Calu3 (cell line): Measurements from ENCODE around the gene TYMS. TPM values are rescaled to one million over a fixed set of nuclear protein-coding genes. Genes with fewer than 3 reads are reported as not detected.
A peak's percentile ranks its signal among the peaks of the same experiment; 100 is the strongest.

Experiments used
- BruUV-seq: library from RNA; stranded (reverse); fragments of 400-500 nt; replicated peaks from 2 replicates; lab custom pipeline; 2021; lab: Mats Ljungman, UMichigan
- CTCF ChIA-PET: fragments of 300-600 bp; sonication (Branson Sonifier 250); formaldehyde crosslinking; loops from one replicate; lab custom pipeline; 2022; ENCODE audit warnings: antibody characterized with exemption; lab: Charles Lee
- DNase-seq: peaks from one replicate; pipeline ENCODE4 v3.0.0; 2022
- H3K27ac Mint-ChIP-seq: one replicate; pipeline ENCODE4 v1.8.0; 2022; ENCODE audit warnings: mixed read lengths; ENCODE audit not compliant: unreplicated experiment
- H3K27me3 Mint-ChIP-seq: one replicate; pipeline ENCODE4 v1.8.0; 2022; ENCODE audit warnings: mixed read lengths; ENCODE audit not compliant: unreplicated experiment
- H3K36me3 Mint-ChIP-seq: one replicate; pipeline ENCODE4 v1.8.0; 2022; ENCODE audit warnings: mild to moderate bottlenecking, moderate library complexity, mixed read lengths; ENCODE audit not compliant: insufficient read depth, unreplicated experiment
- H3K4me1 Mint-ChIP-seq: one replicate; pipeline ENCODE4 v1.8.0; 2022; ENCODE audit warnings: mild to moderate bottlenecking, low read depth, mixed read lengths; ENCODE audit not compliant: unreplicated experiment
- H3K4me3 Mint-ChIP-seq: one replicate; pipeline ENCODE4 v1.8.0; 2022; ENCODE audit warnings: mild to moderate bottlenecking, low read depth, moderate library complexity, mixed read lengths; ENCODE audit not compliant: unreplicated experiment
- H3K9me3 Mint-ChIP-seq: one replicate; pipeline ENCODE4 v1.8.0; 2022; ENCODE audit warnings: low read depth, mixed read lengths; ENCODE audit not compliant: unreplicated experiment
- intact Hi-C: fragments of 100-400 bp; cut with micrococcal nuclease; formaldehyde crosslinking; loops from one replicate; pipeline ENCODE4 v1.10.0; 2022; ENCODE audit not compliant: unreplicated experiment
- total RNA-seq: library from RNA; stranded (reverse); gene quantifications from 2 replicates; pipeline ENCODE4 v1.2.3, GENCODE V29; 2022
- TF ChIP-seq, protein P1 (sequence below): fragments of 200-600 bp; IDR thresholded peaks from one replicate; pipeline ENCODE4 v1.8.0; 2022; ENCODE audit warnings: antibody characterized with exemption; ENCODE audit not compliant: unreplicated experiment

Gene TYMS
- total RNA-seq, 1 experiment from 2014 or later = 84.1 TPM

GRCh38 chr18:666628-667027, 9.2 kb downstream of the TYMS start:
- no peaks in the 10 kb centered on the region for H3K27me3 Mint-ChIP-seq
- TF ChIP-seq, protein P1, sequence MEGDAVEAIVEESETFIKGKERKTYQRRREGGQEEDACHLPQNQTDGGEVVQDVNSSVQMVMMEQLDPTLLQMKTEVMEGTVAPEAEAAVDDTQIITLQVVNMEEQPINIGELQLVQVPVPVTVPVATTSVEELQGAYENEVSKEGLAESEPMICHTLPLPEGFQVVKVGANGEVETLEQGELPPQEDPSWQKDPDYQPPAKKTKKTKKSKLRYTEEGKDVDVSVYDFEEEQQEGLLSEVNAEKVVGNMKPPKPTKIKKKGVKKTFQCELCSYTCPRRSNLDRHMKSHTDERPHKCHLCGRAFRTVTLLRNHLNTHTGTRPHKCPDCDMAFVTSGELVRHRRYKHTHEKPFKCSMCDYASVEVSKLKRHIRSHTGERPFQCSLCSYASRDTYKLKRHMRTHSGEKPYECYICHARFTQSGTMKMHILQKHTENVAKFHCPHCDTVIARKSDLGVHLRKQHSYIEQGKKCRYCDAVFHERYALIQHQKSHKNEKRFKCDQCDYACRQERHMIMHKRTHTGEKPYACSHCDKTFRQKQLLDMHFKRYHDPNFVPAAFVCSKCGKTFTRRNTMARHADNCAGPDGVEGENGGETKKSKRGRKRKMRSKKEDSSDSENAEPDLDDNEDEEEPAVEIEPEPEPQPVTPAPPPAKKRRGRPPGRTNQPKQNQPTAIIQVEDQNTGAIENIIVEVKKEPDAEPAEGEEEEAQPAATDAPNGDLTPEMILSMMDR = no peak
- intact Hi-C loops = no loop called here
- TSS peak; percentile 16 for BruUV-seq
- no peak for DNase-seq
- CTCF ChIA-PET = no interaction called here
- no peak overlapping the region for H3K4me3 Mint-ChIP-seq
- peaks cover 4% of the 10 kb centered on the region for H3K9me3 Mint-ChIP-seq
- H3K4me1 Mint-ChIP-seq = peaks cover 16% of the 10 kb centered on the region
- peaks cover 57% of the 10 kb centered on the region for H3K36me3 Mint-ChIP-seq
- peak overlapping the region; percentile 89 for H3K27ac Mint-ChIP-seq

DNA sequence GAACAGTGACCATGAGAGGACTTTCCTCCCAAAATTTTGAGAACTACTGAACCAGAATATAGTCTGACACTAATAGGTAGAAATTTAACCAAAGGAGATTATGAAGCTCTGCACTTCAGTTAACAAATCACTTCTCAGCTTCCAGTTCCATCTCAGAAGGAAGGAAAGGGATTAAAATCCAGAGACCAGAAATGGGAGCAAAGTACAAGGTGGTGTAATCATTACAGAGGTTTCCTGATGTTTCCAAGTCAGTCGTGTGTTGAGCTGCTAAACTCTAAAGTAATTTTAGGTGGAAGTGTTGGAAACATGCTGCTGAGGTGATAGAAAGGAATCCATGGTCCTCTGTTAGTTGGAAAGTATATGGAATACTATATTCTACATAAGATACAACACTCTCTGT, 10.8 kb downstream of the TYMS start:
- no TSS peak for BruUV-seq
- no peak for DNase-seq
- H3K36me3 Mint-ChIP-seq = peaks cover 64% of the 10 kb centered on the region
- H3K4me3 Mint-ChIP-seq = no peak overlapping the region
- peak overlapping the region; percentile 48 for H3K27ac Mint-ChIP-seq
- peaks cover 16% of the 10 kb centered on the region for H3K4me1 Mint-ChIP-seq
- TF ChIP-seq, protein P1 = no peak
- intact Hi-C loops = no loop called here
- no peaks in the 10 kb centered on the region for H3K27me3 Mint-ChIP-seq
- CTCF ChIA-PET = no interaction called here
- H3K9me3 Mint-ChIP-seq = peaks cover 4% of the 10 kb centered on the region

GRCh38 chr18:669077-669476, 11.6 kb downstream of the TYMS start:
- CTCF ChIA-PET = no interaction called here
- TF ChIP-seq, protein P1 = no peak
- no peak overlapping the region for H3K27ac Mint-ChIP-seq

GRCh38 chr18:670522-670921, 13.1 kb downstream of the TYMS start:
- Mint-ChIP-seq H3K27me3 (no peaks in the 10 kb centered on the region), H3K4me3 (no peak overlapping the region), H3K36me3 (peaks cover 70% of the 10 kb centered on the region), H3K9me3 (peaks cover 4% of the 10 kb centered on the region), H3K4me1 (peaks cover 16% of the 10 kb centered on the region), H3K27ac (no peak overlapping the region)
- BruUV-seq = no TSS peak
- TF ChIP-seq, protein P1 = no peak
- no peak for DNase-seq
- intact Hi-C loops = no loop called here
- CTCF ChIA-PET = interaction anchor here (0.7 kb wide), 1 partner anchor 36 kb away, joined by 5 read pairs; no protein-coding TSS in a partner anchor

More at GRCh38 chr18:669077-669476, 11.6 kb downstream of the TYMS start:
- intact Hi-C loops = no loop called here
- H3K9me3 Mint-ChIP-seq = peaks cover 4% of the 10 kb centered on the region
- DNase-seq = no peak
- BruUV-seq = no TSS peak
- no peak overlapping the region for H3K4me3 Mint-ChIP-seq
- no peaks in the 10 kb centered on the region for H3K27me3 Mint-ChIP-seq
- peaks cover 16% of the 10 kb centered on the region for H3K4me1 Mint-ChIP-seq
- H3K36me3 Mint-ChIP-seq = peaks cover 64% of the 10 kb centered on the region
